ENCODE results near the gene S100A3. TPM values are rescaled to one million over a fixed set of nuclear protein-coding genes. Genes with fewer than 3 reads are reported as not detected.

Gene S100A3
- total and polyA plus RNA-seq, 2 of the 13 experiments (the other 11 are each of a cell fraction or from before 2014, with no cell fraction given): 2.5 to 4.5 TPM

- TF ChIP-seq HMGXB3 (CRISPR knock-in tag; IDR thresholded peaks at IDR 0.05; ENCODE audit: borderline replicate concordance): no peak; the same call in 1 of the 2 replicates
- TF ChIP-seq ZKSCAN8 (CRISPR knock-in tag; IDR thresholded peaks at IDR 0.05; ENCODE audit: borderline replicate concordance): peak; percentile 60; the same call in 1 of the 2 replicates
- TF ChIP-seq NR2F6 (IDR thresholded peaks at IDR 0.05): no peak
- TF ChIP-seq NR2F6 (CRISPR knock-in tag; IDR thresholded peaks at IDR 0.05): peak; percentile 53; the same call in 1 of the 2 replicates
- TF ChIP-seq ZNF550 (CRISPR knock-in tag; IDR thresholded peaks at IDR 0.05; ENCODE audit: borderline replicate concordance): no peak
- TF ChIP-seq RCOR2 (CRISPR knock-in tag; IDR thresholded peaks at IDR 0.05): 0 out of 2 replicates have a peak, but pooled peaks have one; percentile 16
- no peak; the same call in 1 of the 2 replicates for TF ChIP-seq SALL1 (CRISPR knock-in tag; IDR thresholded peaks at IDR 0.05)
- no peak for TF ChIP-seq ZNF713 (CRISPR knock-in tag; IDR thresholded peaks at IDR 0.05)
- TF ChIP-seq ZBTB39 (CRISPR knock-in tag; IDR thresholded peaks at IDR 0.05): no peak
- TF ChIP-seq KLF12 (CRISPR knock-in tag; IDR thresholded peaks at IDR 0.05; ENCODE audit: borderline replicate concordance): 0 out of 2 replicates have a peak, but pooled peaks have one; percentile 37
- 0 out of 2 replicates have a peak, but pooled peaks have one; percentile 27 for TF ChIP-seq FOXO1 (CRISPR knock-in tag; IDR thresholded peaks at IDR 0.05)
- no peak for TF ChIP-seq ZBTB34 (CRISPR knock-in tag; IDR thresholded peaks at IDR 0.05)
- no peak for TF ChIP-seq SP140L (CRISPR knock-in tag; IDR thresholded peaks at IDR 0.05; ENCODE audit: borderline replicate concordance)
- peak; percentile 88 for TF ChIP-seq PRDM15 (CRISPR knock-in tag; IDR thresholded peaks at IDR 0.05)
- TF ChIP-seq ZFP91 (CRISPR knock-in tag; IDR thresholded peaks at IDR 0.05; ENCODE audit: borderline replicate concordance): peak; percentile 33; the same call in 1 of the 2 replicates
Observed at GRCh38 chr1:153568367-153569099, 19.5 kb upstream of the S100A3 start (continued).

All from HepG2 (cell line).